MM.1S (cell line): Measurements from ENCODE around the gene CARD16.
"Not testable (repeated sequence)": the region's sequence is repeated elsewhere in the genome, so short reads cannot be mapped to it uniquely, and the experiment has no call there.

Experiments used
- CTCF ChIP-seq: fragments of 300-600 bp; sonication (generic); IDR thresholded peaks from 2 replicates; pipeline ENCODE4 v1.5.1; 2016; ENCODE audit warnings: antibody characterized with exemption, low read length, mixed read lengths
- EZH2 ChIP-seq: fragments of 300-600 bp; sonication (generic); optimal IDR thresholded peaks from 2 replicates; pipeline ENCODE3; 2017; ENCODE audit warnings: low read depth, mild to moderate bottlenecking, antibody characterized with exemption, low read length, mixed read lengths
- EZH2phosphoT487 ChIP-seq: fragments of 300-600 bp; sonication (generic); IDR thresholded peaks from 2 replicates; pipeline ENCODE4 v1.6.1; 2018; ENCODE audit warnings: antibody characterized with exemption, low read length

GRCh38 chr11:105044557-105045524 is at the start of gene CARD16:
- TF ChIP-seq CTCF, EZH2phosphoT487, EZH2: not testable (repeated sequence)
